ENCODE results near the gene CLPSL2. TPM values are rescaled to one million over a fixed set of nuclear protein-coding genes. Genes with fewer than 3 reads are reported as not detected.

Gene CLPSL2
- total RNA-seq, 1 donor from 2014 or later: not detected

GRCh38 chr6:35781290-35781689 lies 4.9 kb downstream of the CLPSL2 start:
- DNase-seq: no peak
- Mint-ChIP-seq H3K27me3 (ENCODE audit: unreplicated experiment) (peaks cover 9% of the 10 kb centered on the region), H3K9me3 (ENCODE audit: unreplicated experiment) (no peaks in the 10 kb centered on the region), H3K36me3 (ENCODE audit: unreplicated experiment) (no peaks in the 10 kb centered on the region), H3K4me3 (ENCODE audit: unreplicated experiment) (no peak overlapping the region), H3K27ac (ENCODE audit: unreplicated experiment) (no peak overlapping the region), H3K4me1 (ENCODE audit: low read depth, unreplicated experiment) (no peaks in the 10 kb centered on the region)
- TF ChIP-seq, protein P1, sequence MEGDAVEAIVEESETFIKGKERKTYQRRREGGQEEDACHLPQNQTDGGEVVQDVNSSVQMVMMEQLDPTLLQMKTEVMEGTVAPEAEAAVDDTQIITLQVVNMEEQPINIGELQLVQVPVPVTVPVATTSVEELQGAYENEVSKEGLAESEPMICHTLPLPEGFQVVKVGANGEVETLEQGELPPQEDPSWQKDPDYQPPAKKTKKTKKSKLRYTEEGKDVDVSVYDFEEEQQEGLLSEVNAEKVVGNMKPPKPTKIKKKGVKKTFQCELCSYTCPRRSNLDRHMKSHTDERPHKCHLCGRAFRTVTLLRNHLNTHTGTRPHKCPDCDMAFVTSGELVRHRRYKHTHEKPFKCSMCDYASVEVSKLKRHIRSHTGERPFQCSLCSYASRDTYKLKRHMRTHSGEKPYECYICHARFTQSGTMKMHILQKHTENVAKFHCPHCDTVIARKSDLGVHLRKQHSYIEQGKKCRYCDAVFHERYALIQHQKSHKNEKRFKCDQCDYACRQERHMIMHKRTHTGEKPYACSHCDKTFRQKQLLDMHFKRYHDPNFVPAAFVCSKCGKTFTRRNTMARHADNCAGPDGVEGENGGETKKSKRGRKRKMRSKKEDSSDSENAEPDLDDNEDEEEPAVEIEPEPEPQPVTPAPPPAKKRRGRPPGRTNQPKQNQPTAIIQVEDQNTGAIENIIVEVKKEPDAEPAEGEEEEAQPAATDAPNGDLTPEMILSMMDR (IDR thresholded peaks at IDR 0.05; ENCODE audit: partially characterized antibody, unreplicated experiment): no peak

GRCh38 chr6:35782424-35782823 lies 6.0 kb downstream of the CLPSL2 start:
- Mint-ChIP-seq H3K27ac (ENCODE audit: unreplicated experiment) (no peak overlapping the region), H3K36me3 (ENCODE audit: unreplicated experiment) (no peaks in the 10 kb centered on the region), H3K4me3 (ENCODE audit: unreplicated experiment) (no peak overlapping the region), H3K27me3 (ENCODE audit: unreplicated experiment) (peaks cover 7% of the 10 kb centered on the region), H3K9me3 (ENCODE audit: unreplicated experiment) (no peaks in the 10 kb centered on the region), H3K4me1 (ENCODE audit: low read depth, unreplicated experiment) (no peaks in the 10 kb centered on the region)
- TF ChIP-seq, protein P1 (IDR thresholded peaks at IDR 0.05; ENCODE audit: partially characterized antibody, unreplicated experiment): no peak
- no peak for DNase-seq

DNA sequence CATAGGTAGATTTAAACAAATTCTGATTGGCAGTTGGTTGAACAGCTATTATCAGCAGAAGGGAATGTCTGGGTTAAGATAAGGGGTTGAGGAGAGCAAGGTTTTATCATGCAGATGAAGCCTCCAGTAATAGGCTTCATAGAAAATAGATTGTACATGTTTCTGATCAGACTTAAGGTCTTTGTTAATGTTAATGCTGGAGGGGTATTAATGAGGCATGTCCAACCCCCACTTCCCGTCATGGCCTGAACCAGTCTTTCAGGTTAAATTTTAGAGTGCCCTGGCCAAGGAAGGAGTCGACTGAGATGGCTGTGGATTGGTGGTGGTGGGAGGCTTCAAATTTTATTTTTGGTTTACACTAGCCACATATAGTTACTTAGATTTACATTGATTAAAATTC lies 7.8 kb downstream of the CLPSL2 start:
- Mint-ChIP-seq H3K9me3 (ENCODE audit: unreplicated experiment) (no peaks in the 10 kb centered on the region), H3K36me3 (ENCODE audit: unreplicated experiment) (no peaks in the 10 kb centered on the region), H3K4me1 (ENCODE audit: low read depth, unreplicated experiment) (no peaks in the 10 kb centered on the region), H3K27me3 (ENCODE audit: unreplicated experiment) (peaks cover 3% of the 10 kb centered on the region), H3K4me3 (ENCODE audit: unreplicated experiment) (no peak overlapping the region), H3K27ac (ENCODE audit: unreplicated experiment) (no peak overlapping the region)
- TF ChIP-seq, protein P1 (IDR thresholded peaks at IDR 0.05; ENCODE audit: partially characterized antibody, unreplicated experiment): no peak
- DNase-seq: no peak

DNA sequence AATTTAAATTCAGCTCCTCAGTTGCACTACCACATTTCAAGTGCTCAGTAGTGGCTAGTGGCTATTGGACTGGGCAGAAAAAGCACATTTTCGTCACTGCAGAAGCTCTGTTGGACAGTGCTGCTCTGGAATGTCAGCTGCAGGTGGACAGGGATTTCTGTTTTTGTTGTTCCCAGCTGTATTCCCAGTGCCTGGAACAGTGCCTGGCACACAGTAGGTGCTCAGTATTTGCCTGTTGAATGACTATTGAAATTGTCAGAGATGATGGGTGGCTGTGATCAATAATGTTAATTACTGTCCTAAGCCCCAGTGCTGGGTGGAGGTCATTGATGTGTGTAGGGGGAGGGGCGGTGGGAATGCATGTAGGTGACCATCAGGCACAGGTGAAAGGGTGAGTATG lies 9.9 kb downstream of the CLPSL2 start:
- TF ChIP-seq, protein P1 (IDR thresholded peaks at IDR 0.05; ENCODE audit: partially characterized antibody, unreplicated experiment): no peak
- no peak overlapping the region for H3K4me3 Mint-ChIP-seq (ENCODE audit: unreplicated experiment)
- no peak for DNase-seq
- H3K27ac Mint-ChIP-seq (ENCODE audit: unreplicated experiment): no peak overlapping the region
- H3K36me3 Mint-ChIP-seq (ENCODE audit: unreplicated experiment): no peaks in the 10 kb centered on the region
- H3K27me3 Mint-ChIP-seq (ENCODE audit: unreplicated experiment): peaks cover 6% of the 10 kb centered on the region
- no peaks in the 10 kb centered on the region for H3K4me1 Mint-ChIP-seq (ENCODE audit: low read depth, unreplicated experiment)
- no peaks in the 10 kb centered on the region for H3K9me3 Mint-ChIP-seq (ENCODE audit: unreplicated experiment)

DNA sequence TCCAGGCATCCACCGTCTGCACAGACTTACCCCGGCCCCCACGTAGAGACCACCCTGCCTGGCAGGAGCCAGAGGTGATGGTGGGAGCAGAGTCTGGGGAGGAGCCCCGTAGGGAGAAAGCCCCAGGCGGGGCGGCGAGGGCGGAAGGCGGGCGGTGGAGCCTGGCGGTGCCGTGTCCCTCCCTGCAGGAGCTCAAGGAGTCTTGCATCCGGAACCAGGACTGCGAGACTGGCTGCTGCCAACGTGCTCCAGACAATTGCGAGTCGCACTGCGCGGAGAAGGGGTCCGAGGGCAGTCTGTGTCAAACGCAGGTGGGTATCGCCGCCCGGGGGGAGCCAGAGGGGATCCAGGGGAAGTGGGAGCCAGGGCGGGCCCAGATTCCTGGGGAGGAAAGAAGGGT lies 10.4 kb downstream of the CLPSL2 start:
- DNase-seq: no peak
- H3K4me1 Mint-ChIP-seq (ENCODE audit: low read depth, unreplicated experiment): no peaks in the 10 kb centered on the region
- H3K27ac Mint-ChIP-seq (ENCODE audit: unreplicated experiment): no peak overlapping the region
- TF ChIP-seq, protein P1 (IDR thresholded peaks at IDR 0.05; ENCODE audit: partially characterized antibody, unreplicated experiment): no peak
- H3K27me3 Mint-ChIP-seq (ENCODE audit: unreplicated experiment): peaks cover 6% of the 10 kb centered on the region
- no peaks in the 10 kb centered on the region for H3K9me3 Mint-ChIP-seq (ENCODE audit: unreplicated experiment)
- no peaks in the 10 kb centered on the region for H3K36me3 Mint-ChIP-seq (ENCODE audit: unreplicated experiment)
- H3K4me3 Mint-ChIP-seq (ENCODE audit: unreplicated experiment): no peak overlapping the region

Measured in glutamatergic neuron (in vitro differentiated cells).